ENCODE results near the gene RAP2C. TPM values are rescaled to one million over a fixed set of nuclear protein-coding genes. Genes with fewer than 3 reads are reported as not detected.

The RAP2C gene
- 12.7 and 152 TPM in 2 replicates for total RNA-seq (2014; rRNA removed; shearing (Covaris generic))

DNA sequence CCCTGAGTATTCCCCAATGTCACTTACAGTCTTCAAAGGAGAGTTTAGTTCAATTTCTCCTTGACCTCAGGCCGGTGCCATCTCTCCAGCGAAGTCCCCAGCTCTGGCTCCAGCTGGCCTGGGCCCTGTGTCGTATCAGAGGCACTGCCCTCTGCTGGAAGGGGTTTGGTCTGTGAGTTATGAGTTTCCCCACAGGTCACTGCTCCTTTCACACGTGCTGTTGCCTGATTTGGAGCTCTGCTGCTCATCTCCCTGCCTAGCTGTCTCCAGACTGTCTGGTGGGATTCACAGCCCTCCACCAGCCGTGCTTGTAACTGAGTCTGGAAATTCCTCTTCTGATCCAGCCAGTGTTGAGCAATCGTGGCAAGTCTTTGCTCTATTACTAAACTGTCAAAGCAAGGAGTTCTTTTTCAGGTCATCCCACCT is at the start of gene RAP2C:
RAP2C (minus strand) TSS at position 105 of the 426 bp plus-strand sequence. CDS start 2,179 bp downstream, outside the sequence.
- peak; percentile 86 for DNase-seq (ENCODE audit: low spot score)

DNA sequence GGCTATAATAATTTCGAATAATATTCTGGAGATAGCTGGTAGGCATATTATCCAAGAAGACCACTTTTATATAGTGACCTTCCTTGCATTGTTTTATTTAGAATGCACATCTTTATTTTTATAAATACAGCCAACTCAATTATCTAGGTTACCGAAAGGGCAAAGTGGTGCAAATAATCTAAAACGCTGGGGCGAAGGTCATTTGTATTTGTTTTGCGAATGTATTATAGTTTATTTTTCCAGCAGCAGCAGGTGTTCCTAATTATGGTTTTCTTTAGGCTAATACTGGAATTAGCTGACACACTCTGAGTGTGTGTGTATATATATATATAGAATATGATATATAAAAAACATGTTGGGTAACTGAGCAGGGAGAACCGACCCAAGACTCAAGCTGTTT is 48.1 kb upstream of the RAP2C start:
- no peak for DNase-seq (ENCODE audit: low spot score)

DNA sequence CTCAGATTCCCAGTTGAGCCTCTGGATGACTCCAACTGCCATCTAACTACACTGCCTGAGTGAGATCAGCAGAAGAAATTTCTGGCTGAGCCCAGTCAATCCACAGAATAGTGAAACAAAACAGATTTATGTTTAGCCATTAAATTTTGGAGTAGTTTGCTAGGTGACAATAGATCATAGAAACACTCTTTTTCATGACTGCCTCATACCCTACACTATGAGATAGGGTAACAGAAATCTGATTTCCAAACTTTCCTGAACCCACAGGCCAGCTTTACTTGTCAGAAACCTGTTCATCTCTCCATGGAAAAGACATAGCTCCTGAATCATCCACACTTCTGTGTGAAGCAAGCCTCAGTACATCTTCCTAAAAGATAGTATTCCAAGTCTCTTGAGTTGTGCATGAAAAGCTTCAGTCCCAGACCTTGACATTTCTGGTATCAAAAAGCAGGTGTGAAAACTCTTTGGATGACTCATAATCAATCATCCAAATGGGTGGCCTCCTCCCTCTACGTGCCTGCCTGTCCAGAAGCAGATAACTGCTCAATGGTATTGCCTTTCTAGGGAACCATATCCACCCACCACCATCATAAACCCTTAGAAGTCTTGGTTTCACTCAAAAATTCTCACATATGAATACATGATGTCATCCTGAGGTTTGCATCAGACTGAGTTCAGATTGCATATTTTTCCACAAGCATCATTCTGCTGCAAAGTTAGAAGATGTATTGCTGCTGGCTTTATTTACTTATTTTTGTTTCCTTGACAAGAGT is 47.5 kb upstream of the RAP2C start:
- no peak for DNase-seq (ENCODE audit: low spot score)

DNA sequence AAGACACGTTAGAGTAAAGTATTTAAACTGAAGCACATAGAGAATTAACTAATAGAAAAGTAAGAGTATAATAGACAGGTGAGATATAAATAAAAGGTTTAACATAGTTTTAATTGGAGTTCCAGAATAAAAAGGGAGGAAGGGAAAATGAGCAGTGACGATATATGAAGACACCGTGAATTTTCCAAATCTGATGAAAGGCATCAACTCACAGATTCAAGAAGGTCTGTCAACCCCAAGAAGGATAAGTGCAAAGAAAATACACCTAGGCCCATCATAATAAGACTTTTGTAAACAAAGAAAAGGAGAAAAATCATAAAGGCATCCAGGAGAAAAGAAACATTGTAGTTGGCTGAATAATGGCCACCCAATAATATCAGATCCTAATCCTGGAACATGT is 43.9 kb upstream of the RAP2C start:
- no peak for DNase-seq (ENCODE audit: low spot score)

DNA sequence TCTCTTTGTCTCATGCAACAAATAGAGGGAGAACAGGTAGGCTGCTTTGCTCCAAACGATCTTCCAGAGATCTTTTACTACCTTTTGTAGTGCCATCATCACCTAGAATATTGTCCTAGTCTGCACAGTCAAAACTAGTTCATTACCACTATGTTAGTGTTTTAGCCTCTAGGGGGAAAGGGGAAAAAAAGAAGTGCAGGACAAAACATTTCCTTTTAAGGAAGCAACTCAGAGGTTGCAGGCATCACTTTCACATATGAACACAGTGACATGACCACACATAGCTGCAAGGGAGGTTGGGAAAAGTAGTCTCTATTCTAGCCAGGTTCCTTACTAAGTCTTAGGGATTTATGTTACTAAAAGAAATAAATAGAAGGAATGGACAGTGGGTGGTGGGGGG is 39.3 kb upstream of the RAP2C start:
- no peak for DNase-seq (ENCODE audit: low spot score)

DNA sequence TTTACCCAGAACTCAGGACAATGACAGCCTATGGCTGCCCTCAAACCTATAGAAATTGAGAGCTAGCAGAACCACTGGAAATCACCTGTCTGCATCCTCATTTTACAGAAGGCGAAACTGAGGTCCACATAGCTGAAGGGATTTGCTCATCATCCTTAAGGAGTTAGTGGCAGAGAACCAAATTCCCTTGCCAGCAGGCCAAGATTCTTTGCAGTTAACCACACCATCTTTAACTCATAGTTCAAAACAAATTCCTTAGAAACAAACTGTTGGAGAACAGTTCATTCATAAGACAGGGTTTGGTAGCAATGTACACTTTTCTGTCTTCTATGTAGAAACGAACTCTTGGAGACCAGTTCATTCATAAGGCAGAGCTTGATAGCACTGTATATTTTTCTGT is 37.9 kb upstream of the RAP2C start:
- no peak for DNase-seq (ENCODE audit: low spot score)

DNA sequence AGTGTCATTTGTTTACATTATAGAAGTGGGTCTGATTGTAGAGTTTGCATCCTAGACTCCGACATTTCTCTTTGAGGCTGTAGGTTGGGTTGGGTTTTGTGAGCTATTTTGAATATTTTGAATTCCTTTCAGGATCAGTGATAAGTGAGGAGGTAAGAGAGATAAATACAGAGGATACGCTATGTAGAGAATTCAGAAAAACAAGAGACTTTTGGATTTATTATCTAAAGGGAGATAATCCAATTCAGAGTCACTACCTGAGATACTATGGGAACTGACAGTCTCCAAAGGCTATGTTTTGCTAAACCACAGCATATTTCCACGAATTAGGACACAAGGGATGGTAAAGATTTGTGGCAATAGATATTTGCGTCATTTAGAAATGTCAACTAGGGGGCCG is 16.9 kb upstream of the RAP2C start:
- DNase-seq (ENCODE audit: low spot score), result no peak

DNA sequence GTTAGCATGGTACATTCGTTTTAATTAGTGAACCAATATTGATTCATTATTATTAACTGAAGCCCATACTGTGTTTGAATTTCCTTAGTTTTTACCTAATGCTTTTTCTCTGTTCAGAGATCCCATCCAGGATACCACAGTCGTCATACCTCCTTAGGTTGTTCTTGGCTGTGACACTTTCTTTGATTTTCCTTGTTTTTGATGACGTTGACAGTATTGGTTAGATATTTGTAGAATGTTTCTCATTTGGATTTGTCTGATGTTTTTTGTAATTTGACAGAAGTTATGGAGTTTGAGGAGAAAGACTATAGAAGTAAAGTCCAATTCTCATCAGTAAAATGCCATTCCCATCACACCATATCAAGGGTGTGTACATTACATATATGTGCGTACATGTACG is 16.2 kb upstream of the RAP2C start:
- no peak for DNase-seq (ENCODE audit: low spot score)

DNA sequence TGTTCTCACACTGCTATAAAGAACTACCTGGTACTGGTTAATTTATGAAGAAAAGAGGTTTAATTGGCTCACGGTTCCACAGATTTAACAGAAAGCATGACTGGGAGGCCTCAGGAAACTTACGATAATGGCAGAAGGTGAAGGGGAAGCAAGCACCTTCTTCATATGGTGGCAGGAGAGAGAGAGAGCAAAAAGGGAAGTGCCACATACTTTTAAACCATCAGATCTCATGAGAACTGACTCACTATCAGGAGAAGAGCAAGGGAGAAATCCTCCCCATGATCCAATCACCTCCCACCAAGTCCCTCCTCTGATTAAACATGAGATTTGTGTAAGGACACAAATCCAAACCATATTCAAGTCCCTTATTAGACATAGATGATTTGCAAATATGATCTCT is 12.3 kb upstream of the RAP2C start:
- no peak for DNase-seq (ENCODE audit: low spot score)

DNA sequence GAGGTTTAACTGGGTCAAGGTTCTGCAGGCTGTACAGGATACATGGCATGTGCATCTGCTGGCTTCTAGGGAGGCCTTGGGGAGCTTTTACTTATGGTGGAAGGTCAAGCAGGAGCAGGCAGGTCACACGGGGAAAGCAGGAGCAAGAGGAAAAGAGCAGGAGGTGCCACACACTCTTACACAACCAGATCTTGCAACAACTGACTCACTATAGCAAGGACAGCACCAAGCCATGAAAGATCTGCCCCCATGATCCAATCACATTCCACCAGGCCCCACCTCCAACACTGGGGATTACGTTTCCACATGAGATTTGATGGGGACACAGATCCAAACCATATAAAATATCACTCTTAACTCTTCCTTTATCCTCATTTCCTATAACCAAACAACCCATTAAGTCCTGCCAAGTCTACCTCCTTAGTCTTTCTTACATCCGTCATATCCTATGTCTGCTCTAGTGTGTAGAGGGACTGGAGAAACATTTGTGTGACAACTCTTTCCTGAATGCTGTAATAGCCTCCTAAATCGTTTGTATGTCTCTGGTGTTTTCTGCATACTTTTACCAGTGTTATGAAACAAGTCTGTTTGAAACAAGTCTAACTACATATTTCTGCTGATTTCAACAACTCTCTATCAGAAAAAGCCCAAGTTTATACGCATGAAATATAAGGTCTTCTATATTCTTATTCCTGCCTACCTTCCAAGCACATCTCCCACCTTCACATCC is 8.3 kb upstream of the RAP2C start:
- DNase-seq (ENCODE audit: low spot score), result no peak

DNA sequence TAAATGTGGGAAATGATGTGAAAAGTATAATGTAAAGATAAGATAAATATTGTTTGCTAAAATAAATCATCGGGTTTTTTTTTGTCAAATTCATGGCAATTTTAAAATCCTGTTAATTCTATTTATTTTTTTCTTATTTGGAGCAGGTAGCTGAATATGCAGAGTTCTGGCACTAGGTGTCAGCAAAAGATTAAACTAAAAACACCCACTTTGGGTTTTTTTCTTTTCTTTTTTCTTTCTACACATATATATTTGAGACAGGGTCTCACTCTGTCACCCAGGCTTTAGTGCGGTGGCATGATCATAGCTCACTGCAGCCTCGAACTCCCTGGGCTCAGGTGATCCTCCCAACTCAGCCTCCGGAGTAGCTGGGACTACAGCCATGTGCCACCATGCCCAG is 6.9 kb upstream of the RAP2C start:
- peak; percentile 33 for DNase-seq (ENCODE audit: low spot score)

DNA sequence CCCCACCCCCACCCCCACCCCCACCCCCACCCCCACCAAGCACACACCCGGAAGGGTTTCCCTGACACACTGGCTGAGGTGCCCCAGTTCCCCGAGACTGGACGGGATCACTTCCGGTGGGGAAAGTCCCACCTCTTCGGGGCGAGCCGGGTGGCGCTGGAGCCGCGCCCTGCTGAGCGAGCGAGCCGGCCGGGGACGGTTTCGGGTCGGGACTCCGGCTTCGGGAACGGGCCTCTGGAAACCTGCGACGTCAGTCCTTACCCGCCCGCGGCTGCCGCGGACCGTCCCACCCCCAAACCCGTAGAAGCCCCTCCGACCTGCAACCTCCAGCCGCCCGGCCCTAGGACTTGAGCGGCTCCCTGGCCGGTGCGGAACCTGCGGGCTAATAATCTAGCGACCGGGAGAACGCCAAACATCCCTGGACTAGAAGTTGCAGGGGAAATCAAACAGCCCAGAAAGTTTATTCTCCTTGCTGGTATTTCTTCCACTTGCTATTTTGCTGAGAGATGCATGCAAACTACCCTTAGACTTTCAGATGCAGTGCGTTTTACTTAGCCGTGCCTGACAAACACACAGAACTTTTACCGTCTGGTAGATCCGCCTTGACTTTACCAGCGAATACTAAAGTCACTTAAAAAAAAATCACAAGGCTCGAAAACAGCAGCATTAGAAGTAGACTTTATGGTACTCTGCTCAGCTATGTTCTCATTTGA is 991 bp downstream of the RAP2C start:
- peak; percentile 79 for DNase-seq (ENCODE audit: low spot score)

DNA sequence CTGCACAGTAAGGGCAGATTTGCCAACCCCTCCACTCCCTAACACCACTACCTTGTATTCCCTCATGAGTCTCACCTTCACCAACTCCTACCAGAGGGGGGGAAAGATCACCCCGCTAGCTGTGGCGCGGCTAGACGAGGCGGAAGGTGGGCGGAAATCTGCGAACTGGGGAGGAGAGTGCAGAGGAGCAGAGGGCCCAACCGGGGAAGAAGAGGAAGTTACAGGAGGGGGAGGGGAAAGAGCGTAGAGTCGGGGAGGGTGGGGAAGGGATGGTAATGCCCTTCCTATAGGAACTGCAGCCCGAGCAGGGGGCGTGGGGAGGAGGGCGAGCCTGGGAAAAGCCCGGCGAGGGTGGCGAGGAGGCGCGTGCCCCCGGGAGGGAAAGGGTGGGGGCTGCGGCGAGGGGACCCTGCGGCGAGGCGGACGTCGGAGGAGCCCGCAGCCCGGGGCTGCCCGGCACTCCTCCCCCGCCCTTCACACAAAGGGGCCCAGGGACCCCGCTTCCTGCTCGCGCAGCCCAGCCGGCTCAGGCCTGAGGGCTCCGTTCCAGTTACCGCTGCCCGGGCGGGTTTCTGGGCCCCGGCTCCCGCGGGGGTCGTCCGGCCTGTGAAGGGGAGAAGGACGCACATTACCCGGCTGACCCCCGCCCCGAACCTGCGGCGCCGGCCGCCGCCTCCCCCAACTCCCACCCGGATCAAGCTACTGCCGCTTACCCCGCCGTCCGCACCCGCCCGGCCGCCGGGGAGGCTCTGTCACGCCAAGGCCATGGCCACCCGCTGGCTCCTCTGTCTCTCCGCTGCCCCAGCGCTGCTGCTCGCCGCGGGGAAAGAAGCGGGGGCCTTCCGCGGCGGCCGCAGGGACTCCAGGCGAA is 1.8 kb downstream of the RAP2C start:
- peak; percentile 88 for DNase-seq (ENCODE audit: low spot score)

DNA sequence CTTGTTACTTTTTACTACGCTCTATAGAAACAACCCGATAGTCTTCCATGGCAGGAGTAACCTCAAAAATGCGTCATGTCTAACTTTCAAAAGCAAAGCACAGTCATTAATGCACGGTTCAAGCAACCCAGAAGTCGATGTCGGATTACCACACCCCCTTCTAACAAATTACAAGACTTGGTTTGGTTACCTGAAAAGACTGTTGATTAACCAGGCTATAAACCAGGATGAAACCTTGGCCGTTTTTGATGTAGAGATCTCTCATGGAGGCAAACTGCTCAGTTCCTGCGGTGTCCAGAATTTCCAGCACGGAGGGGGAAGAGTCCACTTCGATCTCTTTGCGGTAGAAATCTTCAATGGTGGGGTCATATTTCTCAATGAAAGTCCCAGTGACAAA is 2.4 kb downstream of the RAP2C start:
- DNase-seq (ENCODE audit: low spot score), result peak; percentile 56

DNA sequence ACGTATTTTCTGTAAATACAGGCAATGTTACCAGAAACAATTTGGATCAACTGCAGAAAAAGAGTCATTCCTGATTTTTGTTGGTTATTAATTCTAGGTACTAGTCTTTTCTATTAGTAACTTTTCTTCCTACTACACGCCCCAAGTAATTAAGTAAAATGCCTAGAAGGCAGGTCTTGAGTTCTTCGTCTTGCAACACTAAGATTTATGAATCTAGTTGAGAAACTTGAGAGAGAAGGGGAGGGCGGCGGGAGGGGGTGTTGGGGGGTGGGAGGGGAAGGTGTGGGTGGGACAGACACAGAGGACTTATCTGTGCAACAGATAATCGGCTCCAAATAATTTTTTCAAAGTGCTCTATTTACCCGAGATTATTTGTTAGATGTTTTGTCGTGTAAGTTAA is 3.0 kb downstream of the RAP2C start:
- DNase-seq (ENCODE audit: low spot score), result peak; percentile 5

DNA sequence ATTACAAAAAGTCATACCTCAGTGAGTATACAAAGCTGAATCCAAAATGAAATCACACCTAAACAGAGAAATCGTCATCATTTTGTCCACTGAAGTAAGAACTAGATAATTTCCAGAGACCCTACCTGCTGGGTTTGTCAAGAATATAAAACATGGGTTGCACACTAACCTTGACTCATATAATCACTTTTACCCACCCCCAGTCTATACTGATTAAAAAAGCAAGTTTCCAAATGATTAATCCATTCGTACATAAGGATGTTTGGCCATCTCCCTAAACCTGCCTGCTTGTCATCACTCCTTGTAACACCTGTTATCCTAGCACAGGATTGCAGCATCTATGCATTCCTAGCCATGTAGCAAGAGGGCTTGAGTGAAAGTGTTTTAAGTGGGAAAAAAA is 4.7 kb downstream of the RAP2C start:
- DNase-seq (ENCODE audit: low spot score), result no peak

DNA sequence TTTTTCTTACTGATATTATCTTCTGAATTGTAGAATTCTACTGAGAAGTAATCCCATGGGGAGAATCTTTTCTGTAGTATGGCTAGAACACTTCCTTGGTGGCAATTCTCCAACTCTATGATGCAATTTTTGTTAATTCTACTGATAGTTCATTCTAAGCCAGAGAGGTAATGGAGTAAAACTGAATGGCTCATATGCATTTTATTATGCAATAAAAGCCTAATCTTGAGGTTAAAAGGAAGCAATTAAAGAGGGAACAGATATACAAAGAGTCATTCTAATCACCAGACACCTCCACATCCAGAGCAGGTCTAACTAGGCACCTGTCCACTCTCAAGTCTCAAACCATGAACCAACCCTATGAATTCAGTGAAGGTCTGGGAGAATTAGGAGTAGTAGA is 9.7 kb downstream of the RAP2C start:
- DNase-seq (ENCODE audit: low spot score), result peak; percentile 25

DNA sequence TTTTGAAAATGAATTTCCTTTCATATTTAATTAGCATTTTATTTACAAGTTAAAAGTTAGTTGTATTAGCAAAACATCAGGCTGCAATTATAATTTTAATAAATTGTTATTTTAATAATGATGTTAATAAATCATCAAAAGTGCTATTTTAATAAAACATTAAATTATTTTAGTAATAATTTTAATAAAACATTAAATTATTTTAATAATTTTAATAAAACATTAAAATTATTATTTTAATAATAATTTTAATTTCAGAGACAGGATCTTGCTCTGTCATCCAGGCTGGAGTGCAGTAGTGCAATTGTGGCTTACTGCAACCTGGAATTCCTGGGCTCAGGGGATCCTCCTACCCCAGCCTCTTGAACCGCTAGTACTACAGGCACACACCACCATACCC is 10.8 kb downstream of the RAP2C start:
- no peak for DNase-seq (ENCODE audit: low spot score)

DNA sequence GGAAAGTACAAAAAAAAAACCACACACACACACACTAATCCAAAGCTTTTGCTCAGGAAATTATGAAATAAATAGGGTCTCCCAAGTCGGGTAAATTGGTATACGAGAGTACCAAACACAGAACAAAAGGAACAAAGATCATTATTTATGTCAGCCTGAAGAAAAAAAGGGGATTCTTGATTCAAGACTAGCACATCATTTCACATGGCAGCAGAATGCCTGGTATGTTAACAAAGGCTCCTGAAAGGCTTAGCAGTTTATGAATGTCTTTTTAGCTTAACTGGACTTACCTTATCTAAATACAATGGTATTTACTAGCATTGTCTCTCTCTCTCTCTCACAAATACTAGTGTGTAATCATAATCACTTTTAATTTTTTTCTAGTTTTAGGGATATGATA is 11.3 kb downstream of the RAP2C start:
- DNase-seq (ENCODE audit: low spot score), result no peak

DNA sequence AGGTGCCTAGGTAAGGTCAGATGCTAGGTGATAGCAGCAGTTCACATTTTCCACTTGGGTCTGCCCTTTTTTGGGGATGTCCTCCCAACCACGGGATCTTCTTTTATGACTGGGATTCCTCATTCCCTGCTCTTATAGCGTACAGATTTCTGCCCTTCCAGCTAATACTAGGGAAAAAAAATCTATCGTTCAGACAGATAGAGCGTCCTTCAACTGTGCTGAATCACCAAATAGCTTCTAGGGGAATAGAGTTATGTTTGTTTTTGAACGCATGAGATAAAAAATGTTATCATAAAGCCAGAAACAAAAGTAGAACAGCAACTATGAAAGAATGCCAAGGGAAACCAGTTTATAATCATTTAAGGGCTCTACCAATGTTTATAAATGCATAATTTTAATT is 13.0 kb downstream of the RAP2C start:
- no peak for DNase-seq (ENCODE audit: low spot score)

DNA sequence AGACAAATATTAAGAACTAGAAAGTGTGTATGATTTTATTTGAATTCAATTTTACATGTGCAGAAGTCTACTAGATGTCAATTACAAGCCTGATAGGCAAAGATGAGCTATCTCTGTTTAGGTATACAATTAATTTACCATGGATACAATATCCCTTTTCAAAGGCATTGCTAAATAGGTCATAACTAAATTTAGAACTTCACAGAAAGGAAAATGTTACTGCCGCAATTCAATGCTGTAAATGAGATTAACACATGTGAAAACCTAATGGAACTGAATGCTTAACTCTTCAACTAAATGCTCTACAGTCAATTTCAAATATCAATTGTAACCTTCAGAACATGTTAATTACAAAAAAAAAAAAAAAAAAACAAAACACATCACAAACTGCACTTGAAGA is 14.6 kb downstream of the RAP2C start:
- DNase-seq (ENCODE audit: low spot score), result no peak

DNA sequence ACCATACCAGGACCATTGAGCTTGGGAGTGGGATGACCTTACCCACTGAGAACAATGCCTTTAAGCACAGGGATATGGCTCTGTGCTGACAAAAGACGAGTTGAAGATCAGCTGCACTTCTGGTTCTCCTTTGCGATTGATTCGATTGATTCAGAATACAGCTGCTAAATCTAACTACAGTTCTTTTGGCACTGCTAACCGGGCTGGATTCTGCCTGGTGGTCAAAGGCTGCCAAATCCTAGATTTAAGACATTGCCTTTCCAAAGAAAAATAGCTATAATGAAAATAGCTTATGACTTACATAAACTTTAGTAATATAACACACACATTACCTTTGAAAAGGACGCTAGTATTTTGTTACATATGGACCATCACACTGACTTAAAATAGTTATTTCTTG is 18.3 kb downstream of the RAP2C start:
- DNase-seq (ENCODE audit: low spot score), result no peak
